ENCODE results near the gene TPCN1. TPM values are rescaled to one million over a fixed set of nuclear protein-coding genes. Genes with fewer than 3 reads are reported as not detected.

Gene TPCN1
- total RNA-seq, 1 experiment from 2014 or later = 13.5 TPM

- Histone ChIP-seq H2BK12ac (ENCODE audit: insufficient read length, low read depth, low read length) (no peak overlapping the region), H3K27ac (ENCODE audit: insufficient read length, low read depth, low read length) (no peak overlapping the region), H2BK5ac (ENCODE audit: insufficient read length, low read length) (no peak overlapping the region), H3K56ac (ENCODE audit: insufficient read length, low read depth, low read length) (no peak overlapping the region), H2AK5ac (ENCODE audit: insufficient read length, low read length) (no peak overlapping the region), H3T11ph (ENCODE audit: low read length) (no peak overlapping the region), H2BK120ac (ENCODE audit: low read depth, low read length, poor library complexity, severe bottlenecking) (no peak overlapping the region), H3K18ac (ENCODE audit: insufficient read length, low read depth, low read length) (no peak overlapping the region), H3K4ac (ENCODE audit: low read depth, low read length) (no peak overlapping the region), H4K20me1 (ENCODE audit: control insufficient read depth, insufficient read depth, insufficient read length) (peaks cover 2% of the 10 kb centered on the region), H4K5ac (ENCODE audit: insufficient read length, low read depth, low read length) (no peak overlapping the region), H4K8ac (replicated peaks; ENCODE audit: insufficient read length, low read depth, low read length) (no peak overlapping the region), H3K4me2 (ENCODE audit: insufficient read depth, insufficient read length, low read length) (no peak overlapping the region), H3K27me3 (ENCODE audit: insufficient read depth, low read length) (no peaks in the 10 kb centered on the region), H4K91ac (ENCODE audit: insufficient read length, low read depth, low read length) (no peak overlapping the region), H3K9me3 (ENCODE audit: control insufficient read depth, low read depth, low read length) (no peaks in the 10 kb centered on the region), H3K23ac (ENCODE audit: insufficient read length, low read depth, low read length) (no peak overlapping the region), H2AFZ (ENCODE audit: low read length) (no peak overlapping the region), H3K23me2 (ENCODE audit: insufficient read length, low read depth, low read length, poor library complexity, severe bottlenecking) (no peaks in the 10 kb centered on the region), H2BK15ac (ENCODE audit: low read depth, low read length) (no peak overlapping the region), H3K14ac (ENCODE audit: insufficient read depth, low read length) (no peak overlapping the region), H2BK20ac (ENCODE audit: low read depth, low read length, poor library complexity, severe bottlenecking) (no peak overlapping the region), H3K79me2 (ENCODE audit: insufficient read depth, low read length) (no peaks in the 10 kb centered on the region), H3K4me1 (ENCODE audit: insufficient read depth, low read length) (no peaks in the 10 kb centered on the region), H3K9ac (ENCODE audit: extremely low read depth, insufficient read length, low read length) (no peak overlapping the region), H3K79me1 (ENCODE audit: insufficient read depth, low read depth, low read length, poor library complexity, severe bottlenecking) (no peaks in the 10 kb centered on the region)
- no peak overlapping the region for H3K27ac Mint-ChIP-seq
- H3K4me3 Mint-ChIP-seq = no peak overlapping the region
- TF ChIP-seq CTCF (conservative IDR thresholded peaks at IDR 0.05) = no peak
- peaks cover 1 to 7% of the 10 kb centered on the region in 2 experiments; a peak in 2 of 4 replicates for H3K4me1 Mint-ChIP-seq
- WGBS (ENCODE audit: extremely low coverage, insufficient read length, low lambda C conversion rate) = no CpG with 5 or more reads among the region's 5 CpGs
- DNase-seq = no peak
- H3K27me3 Mint-ChIP-seq (ENCODE audit: low read depth) = no peaks in the 10 kb centered on the region
- no peaks in the 10 kb centered on the region for H3K9me3 Mint-ChIP-seq
- peaks cover 6 to 25% (median 9%) of the 10 kb centered on the region in 3 experiments; a peak in 4 of 7 replicates for H3K36me3 Mint-ChIP-seq (ENCODE audit: insufficient read depth in 1 of 3, low read depth in 3 of 3)
These were observed 69.2 kb downstream of the TPCN1 start for GRCh38 chr12:113290506-113290905.

Data from H9 (cell line).